Measurements from ENCODE around the gene PACSIN1.

DNA sequence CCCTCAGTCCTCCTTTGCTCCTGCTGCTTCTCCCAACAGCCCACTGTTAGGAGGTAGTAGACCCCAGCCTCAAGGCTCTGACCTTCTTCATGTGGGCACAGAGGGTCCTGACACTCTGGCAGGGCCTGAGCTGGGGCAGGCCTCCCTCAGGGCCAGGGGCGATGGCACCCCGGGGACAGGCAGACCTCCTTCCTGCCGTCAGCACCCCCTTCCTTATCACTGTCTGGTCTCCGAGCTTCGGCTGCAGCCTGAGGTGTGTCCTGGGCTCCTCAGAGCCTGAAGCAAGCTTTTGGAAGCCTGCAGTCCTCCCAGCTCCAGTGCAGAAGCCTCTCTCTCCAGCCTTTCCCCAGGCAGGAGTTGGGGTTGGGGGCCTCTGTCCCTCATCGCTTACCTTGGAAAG lies 68.3 kb downstream of the PACSIN1 start:
- TF ChIP-seq, protein P1, sequence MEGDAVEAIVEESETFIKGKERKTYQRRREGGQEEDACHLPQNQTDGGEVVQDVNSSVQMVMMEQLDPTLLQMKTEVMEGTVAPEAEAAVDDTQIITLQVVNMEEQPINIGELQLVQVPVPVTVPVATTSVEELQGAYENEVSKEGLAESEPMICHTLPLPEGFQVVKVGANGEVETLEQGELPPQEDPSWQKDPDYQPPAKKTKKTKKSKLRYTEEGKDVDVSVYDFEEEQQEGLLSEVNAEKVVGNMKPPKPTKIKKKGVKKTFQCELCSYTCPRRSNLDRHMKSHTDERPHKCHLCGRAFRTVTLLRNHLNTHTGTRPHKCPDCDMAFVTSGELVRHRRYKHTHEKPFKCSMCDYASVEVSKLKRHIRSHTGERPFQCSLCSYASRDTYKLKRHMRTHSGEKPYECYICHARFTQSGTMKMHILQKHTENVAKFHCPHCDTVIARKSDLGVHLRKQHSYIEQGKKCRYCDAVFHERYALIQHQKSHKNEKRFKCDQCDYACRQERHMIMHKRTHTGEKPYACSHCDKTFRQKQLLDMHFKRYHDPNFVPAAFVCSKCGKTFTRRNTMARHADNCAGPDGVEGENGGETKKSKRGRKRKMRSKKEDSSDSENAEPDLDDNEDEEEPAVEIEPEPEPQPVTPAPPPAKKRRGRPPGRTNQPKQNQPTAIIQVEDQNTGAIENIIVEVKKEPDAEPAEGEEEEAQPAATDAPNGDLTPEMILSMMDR (IDR thresholded peaks at IDR 0.05): no peak
- TF ChIP-seq EZH2 (IDR thresholded peaks at IDR 0.05) (no peak), EZH2phosphoT487 (IDR thresholded peaks at IDR 0.05) (no peak)

Data from neural progenitor cell (in vitro differentiated cells).